Measurements from ENCODE around the gene TTC28.

TTC28 gene

DNA sequence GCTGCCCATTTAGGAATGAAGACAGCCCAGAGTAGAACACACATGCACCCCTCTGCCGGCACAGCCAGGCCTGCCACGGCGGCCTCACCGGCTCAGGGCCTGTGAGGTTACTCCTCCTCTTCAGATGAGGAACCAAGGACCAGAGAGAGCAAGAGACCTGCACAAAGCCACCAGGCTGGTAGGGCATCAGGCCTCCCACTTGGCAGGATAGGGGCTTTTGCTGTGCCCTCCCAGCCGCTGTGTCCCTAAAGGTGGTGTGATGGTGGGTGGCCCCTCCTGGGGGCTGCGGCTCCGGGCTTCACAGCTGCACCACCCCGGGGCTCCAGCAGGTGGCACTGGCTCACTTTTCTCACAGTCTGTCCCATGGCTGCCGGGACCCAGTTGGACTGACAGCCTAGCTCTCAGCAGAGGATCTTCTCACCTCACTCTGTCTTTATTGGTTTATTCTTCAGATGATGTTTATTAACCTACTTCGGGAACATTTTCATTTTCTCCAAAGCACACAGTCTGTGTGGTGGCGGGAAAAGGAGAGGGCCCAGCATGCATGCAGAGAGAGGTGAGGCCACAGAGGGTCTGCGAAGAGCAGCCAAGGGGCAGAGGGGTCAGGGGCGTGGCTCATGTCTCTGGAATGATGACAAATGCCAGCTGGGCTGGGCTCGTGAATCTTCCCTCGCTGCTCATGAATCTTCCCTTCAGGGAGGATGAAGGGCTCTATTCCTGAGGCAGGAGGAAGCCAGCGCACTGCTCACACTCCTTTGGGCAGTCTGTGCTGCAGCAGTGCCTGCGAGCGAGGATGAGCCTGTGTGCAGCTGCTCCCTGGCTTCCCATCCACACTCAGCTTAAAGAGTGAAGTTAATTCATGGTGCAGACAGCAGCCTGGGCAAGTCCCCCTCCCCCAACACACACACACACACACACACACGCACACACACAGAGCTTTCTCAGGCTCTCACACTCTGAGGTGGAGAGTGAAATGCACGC, 659.5 kb downstream of the TTC28 start (continued):
- TF ChIP-seq, protein P1, sequence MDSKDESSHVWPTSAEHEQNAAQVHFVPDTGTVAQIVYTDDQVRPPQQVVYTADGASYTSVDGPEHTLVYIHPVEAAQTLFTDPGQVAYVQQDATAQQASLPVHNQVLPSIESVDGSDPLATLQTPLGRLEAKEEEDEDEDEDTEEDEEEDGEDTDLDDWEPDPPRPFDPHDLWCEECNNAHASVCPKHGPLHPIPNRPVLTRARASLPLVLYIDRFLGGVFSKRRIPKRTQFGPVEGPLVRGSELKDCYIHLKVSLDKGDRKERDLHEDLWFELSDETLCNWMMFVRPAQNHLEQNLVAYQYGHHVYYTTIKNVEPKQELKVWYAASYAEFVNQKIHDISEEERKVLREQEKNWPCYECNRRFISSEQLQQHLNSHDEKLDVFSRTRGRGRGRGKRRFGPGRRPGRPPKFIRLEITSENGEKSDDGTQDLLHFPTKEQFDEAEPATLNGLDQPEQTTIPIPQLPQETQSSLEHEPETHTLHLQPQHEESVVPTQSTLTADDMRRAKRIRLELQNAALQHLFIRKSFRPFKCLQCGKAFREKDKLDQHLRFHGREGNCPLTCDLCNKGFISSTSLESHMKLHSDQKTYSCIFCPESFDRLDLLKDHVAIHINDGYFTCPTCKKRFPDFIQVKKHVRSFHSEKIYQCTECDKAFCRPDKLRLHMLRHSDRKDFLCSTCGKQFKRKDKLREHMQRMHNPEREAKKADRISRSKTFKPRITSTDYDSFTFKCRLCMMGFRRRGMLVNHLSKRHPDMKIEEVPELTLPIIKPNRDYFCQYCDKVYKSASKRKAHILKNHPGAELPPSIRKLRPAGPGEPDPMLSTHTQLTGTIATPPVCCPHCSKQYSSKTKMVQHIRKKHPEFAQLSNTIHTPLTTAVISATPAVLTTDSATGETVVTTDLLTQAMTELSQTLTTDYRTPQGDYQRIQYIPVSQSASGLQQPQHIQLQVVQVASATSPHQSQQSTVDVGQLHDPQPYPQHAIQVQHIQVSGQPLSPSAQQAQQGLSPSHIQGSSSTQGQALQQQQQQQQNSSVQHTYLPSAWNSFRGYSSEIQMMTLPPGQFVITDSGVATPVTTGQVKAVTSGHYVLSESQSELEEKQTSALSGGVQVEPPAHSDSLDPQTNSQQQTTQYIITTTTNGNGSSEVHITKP (tag by site-specific recombination; IDR thresholded peaks at IDR 0.05) = peak; percentile 49
- TF ChIP-seq ZNF138 (tag by site-specific recombination; IDR thresholded peaks at IDR 0.05; ENCODE audit: borderline replicate concordance) (no peak), ZFP69B (tag by site-specific recombination; IDR thresholded peaks at IDR 0.05) (peak; percentile 58; the same call in 1 of the 2 replicates)
- TF ChIP-seq, protein P2, sequence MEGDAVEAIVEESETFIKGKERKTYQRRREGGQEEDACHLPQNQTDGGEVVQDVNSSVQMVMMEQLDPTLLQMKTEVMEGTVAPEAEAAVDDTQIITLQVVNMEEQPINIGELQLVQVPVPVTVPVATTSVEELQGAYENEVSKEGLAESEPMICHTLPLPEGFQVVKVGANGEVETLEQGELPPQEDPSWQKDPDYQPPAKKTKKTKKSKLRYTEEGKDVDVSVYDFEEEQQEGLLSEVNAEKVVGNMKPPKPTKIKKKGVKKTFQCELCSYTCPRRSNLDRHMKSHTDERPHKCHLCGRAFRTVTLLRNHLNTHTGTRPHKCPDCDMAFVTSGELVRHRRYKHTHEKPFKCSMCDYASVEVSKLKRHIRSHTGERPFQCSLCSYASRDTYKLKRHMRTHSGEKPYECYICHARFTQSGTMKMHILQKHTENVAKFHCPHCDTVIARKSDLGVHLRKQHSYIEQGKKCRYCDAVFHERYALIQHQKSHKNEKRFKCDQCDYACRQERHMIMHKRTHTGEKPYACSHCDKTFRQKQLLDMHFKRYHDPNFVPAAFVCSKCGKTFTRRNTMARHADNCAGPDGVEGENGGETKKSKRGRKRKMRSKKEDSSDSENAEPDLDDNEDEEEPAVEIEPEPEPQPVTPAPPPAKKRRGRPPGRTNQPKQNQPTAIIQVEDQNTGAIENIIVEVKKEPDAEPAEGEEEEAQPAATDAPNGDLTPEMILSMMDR (tag by site-specific recombination; IDR thresholded peaks at IDR 0.05) = peak; percentile 86
- TF ChIP-seq, protein P3, sequence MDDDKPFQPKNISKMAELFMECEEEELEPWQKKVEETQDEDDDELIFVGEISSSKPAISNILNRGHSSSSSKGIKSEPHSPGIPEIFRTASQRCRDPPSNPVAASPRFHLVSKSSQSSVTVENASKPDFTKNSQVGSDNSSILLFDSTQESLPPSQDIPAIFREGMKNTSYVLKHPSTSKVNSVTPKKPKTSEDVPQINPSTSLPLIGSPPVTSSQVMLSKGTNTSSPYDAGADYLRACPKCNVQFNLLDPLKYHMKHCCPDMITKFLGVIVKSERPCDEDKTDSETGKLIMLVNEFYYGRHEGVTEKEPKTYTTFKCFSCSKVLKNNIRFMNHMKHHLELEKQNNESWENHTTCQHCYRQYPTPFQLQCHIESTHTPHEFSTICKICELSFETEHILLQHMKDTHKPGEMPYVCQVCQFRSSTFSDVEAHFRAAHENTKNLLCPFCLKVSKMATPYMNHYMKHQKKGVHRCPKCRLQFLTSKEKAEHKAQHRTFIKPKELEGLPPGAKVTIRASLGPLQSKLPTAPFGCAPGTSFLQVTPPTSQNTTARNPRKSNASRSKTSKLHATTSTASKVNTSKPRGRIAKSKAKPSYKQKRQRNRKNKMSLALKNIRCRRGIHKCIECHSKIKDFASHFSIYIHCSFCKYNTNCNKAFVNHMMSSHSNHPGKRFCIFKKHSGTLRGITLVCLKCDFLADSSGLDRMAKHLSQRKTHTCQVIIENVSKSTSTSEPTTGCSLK (tag by site-specific recombination; IDR thresholded peaks at IDR 0.05) = no peak

DNA sequence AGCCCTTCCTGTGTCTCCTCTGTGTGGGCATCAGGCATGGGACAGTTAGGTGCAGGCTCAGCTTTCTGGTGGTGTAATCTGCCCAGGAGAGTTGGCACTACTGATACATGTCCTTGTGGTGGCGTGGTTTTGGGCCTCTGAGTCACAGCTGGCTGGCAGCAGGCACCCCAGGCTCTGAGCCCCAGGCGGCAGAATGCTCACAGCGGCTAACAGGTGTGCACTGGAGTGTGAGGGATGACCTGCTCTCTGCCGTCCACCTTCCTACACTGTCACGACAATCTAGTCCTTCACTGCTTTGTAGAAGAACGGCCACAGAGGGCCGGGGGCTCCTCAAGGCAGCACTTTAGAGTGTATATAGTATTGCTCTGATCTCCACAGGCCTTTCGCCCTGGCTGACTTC, 660.3 kb downstream of the TTC28 start:
- CTCF ChIA-PET = interaction anchor here (0.5 to 5.7 kb wide), 19 partner anchors 9 to 1347 kb away, joined by 3 to 70 read pairs (median 6); no protein-coding TSS in a partner anchor
- POLR2A ChIA-PET = no interaction called here
- no peaks in the 10 kb centered on the region for H3K36me3 ChIP-seq (ENCODE audit: control insufficient read depth in 2 of 2, insufficient read depth in 1 of 2, low read length in 2 of 2)
- H3K9me3 ChIP-seq (ENCODE audit: control insufficient read depth, insufficient read depth, low read depth, low read length) = no peaks in the 10 kb centered on the region
- TF ChIP-seq YY2 (tag by site-specific recombination; IDR thresholded peaks at IDR 0.05) = no peak
- TF ChIP-seq ZFHX2 (tag by site-specific recombination; conservative IDR thresholded peaks at IDR 0.05) = no peak
- TF ChIP-seq ZBTB48 (tag by site-specific recombination; IDR thresholded peaks at IDR 0.05) = no peak
- TF ChIP-seq OVOL3 (tag by site-specific recombination; IDR thresholded peaks at IDR 0.05) = no peak
- no peak for TF ChIP-seq ZNF600 (tag by site-specific recombination; IDR thresholded peaks at IDR 0.05)
- no peak for TF ChIP-seq ZNF549 (tag by site-specific recombination; IDR thresholded peaks at IDR 0.05)
- no peak for TF ChIP-seq ZSCAN16 (tag by site-specific recombination; IDR thresholded peaks at IDR 0.05)
- TF ChIP-seq ZNF248 (tag by site-specific recombination; IDR thresholded peaks at IDR 0.05) = no peak
- no peak for TF ChIP-seq ZNF664 (tag by site-specific recombination; IDR thresholded peaks at IDR 0.05)
- TF ChIP-seq, protein P4, sequence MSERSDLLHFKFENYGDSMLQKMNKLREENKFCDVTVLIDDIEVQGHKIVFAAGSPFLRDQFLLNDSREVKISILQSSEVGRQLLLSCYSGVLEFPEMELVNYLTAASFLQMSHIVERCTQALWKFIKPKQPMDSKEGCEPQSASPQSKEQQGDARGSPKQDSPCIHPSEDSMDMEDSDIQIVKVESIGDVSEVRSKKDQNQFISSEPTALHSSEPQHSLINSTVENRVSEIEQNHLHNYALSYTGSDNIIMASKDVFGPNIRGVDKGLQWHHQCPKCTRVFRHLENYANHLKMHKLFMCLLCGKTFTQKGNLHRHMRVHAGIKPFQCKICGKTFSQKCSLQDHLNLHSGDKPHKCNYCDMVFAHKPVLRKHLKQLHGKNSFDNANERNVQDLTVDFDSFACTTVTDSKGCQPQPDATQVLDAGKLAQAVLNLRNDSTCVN (tag by site-specific recombination; optimal IDR thresholded peaks at IDR 0.05) = no peak
- no peak for TF ChIP-seq ZBTB8A (tag by site-specific recombination; IDR thresholded peaks at IDR 0.05)
- TF ChIP-seq ZNF707 (tag by site-specific recombination; IDR thresholded peaks at IDR 0.05) = no peak
- TF ChIP-seq SCRT2 (tag by site-specific recombination; IDR thresholded peaks at IDR 0.05) = no peak
- no peak for TF ChIP-seq ZNF777 (tag by site-specific recombination; IDR thresholded peaks at IDR 0.05; ENCODE audit: borderline replicate concordance)
- no peak overlapping the region for H3K27ac ChIP-seq (ENCODE audit: extremely low read depth, low read depth, low read length)
- H3K4me3 ChIP-seq (ENCODE audit: low read depth, low read length) = no peak overlapping the region
- H3K4me1 ChIP-seq (ENCODE audit: control insufficient read depth, insufficient read depth, low read length) = no peaks in the 10 kb centered on the region; the same call in 1 of the 2 replicates

Data from HEK293 (cell line).